Measurements from ENCODE around the gene NOX5. TPM values are rescaled to one million over a fixed set of nuclear protein-coding genes. Genes with fewer than 3 reads are reported as not detected.

NOX5 gene
- total and polyA plus RNA-seq, 2 of the 13 experiments (the other 11 are each of a cell fraction or from before 2014, with no cell fraction given), result not detected

DNA sequence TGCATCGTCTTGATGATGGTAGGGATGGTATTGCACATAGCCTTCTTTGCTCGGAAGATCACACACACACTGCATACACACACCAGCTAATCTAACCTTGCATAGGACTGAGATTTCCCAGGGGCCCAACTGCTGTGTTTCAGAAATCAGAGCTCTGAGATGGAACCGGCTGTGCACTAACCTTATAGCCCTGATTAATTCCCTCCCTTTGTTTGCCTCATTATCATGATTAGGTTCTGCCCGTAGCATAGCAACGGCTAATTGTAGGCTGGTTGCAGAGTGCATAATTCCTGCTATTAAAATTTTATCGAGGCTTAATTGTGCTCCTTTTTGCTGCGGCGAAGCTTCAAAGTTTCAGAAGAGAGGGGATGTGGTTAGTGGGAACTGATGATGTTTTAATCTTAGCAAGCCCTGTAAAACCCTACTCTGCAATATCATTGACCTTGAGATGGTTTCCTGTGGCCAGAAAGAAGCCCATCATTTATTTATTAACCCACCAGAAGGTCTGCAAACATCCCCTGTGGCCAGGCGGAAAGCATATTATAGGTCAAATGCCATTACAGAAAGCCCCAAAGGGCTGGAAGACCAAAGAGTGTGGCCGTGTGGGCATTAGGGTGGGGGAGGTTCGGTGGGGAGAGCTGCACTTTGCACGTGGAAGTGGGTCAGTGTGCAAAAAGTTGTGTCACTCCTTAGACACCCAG lies 89.7 kb downstream of the NOX5 start:
- H3K27me3 ChIP-seq (ENCODE audit: control insufficient read depth in 1 of 2, insufficient read depth in 2 of 2, low read length in 2 of 2), result peaks cover 0 to 18% of the 10 kb centered on the region in 2 experiments; a peak in 2 of 5 replicates
- H3K9me3 ChIP-seq (ENCODE audit: low read length), result no peaks in the 10 kb centered on the region
- H3K4me1 ChIP-seq (ENCODE audit: insufficient read depth, low read length), result peaks cover 22% of the 10 kb centered on the region
- intact Hi-C loops (cut with micrococcal nuclease; ENCODE audit: unreplicated experiment) (no loop called here), in situ Hi-C loops (cut with HindIII; ENCODE audit: extremely low pct_ligation_motif_present, low pct_unique_long_range_greater_than_20kb) (no loop called here)
- no peaks in the 10 kb centered on the region for H3K79me2 ChIP-seq (ENCODE audit: insufficient read depth, low read length)
- H2AFZ ChIP-seq (ENCODE audit: low read length), result no peak overlapping the region
- CTCF ChIA-PET (ENCODE audit: low intra/inter-chr PET ratio, low total read pairs), result no interaction called here
- no peaks in the 10 kb centered on the region for H4K20me1 ChIP-seq (ENCODE audit: insufficient read depth, low read length)
- POLR2A ChIA-PET, result no interaction called here
- WGBS (ENCODE audit: low lambda C conversion rate), result 40% methylated on average over 10 of the region's 12 CpGs
- no TSS peak for BruUV-seq (replicated peaks)
- no peak overlapping the region for H3K27ac ChIP-seq (ENCODE audit: extremely low read length, insufficient read depth, low read length)
- DNase-seq (ENCODE audit: low spot score), result peak; percentile 20
- H3K4me2 ChIP-seq (ENCODE audit: low read depth, low read length), result peak overlapping the region; percentile 49
- no peak overlapping the region for H3K4me3 ChIP-seq (replicated peaks in 1 of 3; ENCODE audit: insufficient read depth in 1 of 3, low read depth in 2 of 3, low read length in 3 of 3)
- no peak overlapping the region for H3K9ac ChIP-seq (ENCODE audit: insufficient read depth, low read depth, low read length)
- ATAC-seq, result peak; percentile 59; the same call in 2 of the 3 replicates
- FAIRE-seq, result no peak
- no peaks in the 10 kb centered on the region for H3K36me3 ChIP-seq (replicated peaks in 1 of 2; ENCODE audit: control insufficient read depth in 1 of 2, insufficient read depth in 2 of 2, low read length in 2 of 2)
- no peak for TF ChIP-seq CHCHD3 (CRISPR knock-in tag; IDR thresholded peaks at IDR 0.05)
- peak; percentile 64 for TF ChIP-seq SALL1 (CRISPR knock-in tag; IDR thresholded peaks at IDR 0.05)
- TF ChIP-seq, protein P1, sequence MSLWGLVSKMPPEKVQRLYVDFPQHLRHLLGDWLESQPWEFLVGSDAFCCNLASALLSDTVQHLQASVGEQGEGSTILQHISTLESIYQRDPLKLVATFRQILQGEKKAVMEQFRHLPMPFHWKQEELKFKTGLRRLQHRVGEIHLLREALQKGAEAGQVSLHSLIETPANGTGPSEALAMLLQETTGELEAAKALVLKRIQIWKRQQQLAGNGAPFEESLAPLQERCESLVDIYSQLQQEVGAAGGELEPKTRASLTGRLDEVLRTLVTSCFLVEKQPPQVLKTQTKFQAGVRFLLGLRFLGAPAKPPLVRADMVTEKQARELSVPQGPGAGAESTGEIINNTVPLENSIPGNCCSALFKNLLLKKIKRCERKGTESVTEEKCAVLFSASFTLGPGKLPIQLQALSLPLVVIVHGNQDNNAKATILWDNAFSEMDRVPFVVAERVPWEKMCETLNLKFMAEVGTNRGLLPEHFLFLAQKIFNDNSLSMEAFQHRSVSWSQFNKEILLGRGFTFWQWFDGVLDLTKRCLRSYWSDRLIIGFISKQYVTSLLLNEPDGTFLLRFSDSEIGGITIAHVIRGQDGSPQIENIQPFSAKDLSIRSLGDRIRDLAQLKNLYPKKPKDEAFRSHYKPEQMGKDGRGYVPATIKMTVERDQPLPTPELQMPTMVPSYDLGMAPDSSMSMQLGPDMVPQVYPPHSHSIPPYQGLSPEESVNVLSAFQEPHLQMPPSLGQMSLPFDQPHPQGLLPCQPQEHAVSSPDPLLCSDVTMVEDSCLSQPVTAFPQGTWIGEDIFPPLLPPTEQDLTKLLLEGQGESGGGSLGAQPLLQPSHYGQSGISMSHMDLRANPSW (CRISPR knock-in tag; IDR thresholded peaks at IDR 0.05; ENCODE audit: borderline replicate concordance), result no peak
- no peak for TF ChIP-seq TCF7 (IDR thresholded peaks at IDR 0.05; ENCODE audit: low read depth)
- no peak for TF ChIP-seq ZNF557 (CRISPR knock-in tag; IDR thresholded peaks at IDR 0.05)
- TF ChIP-seq ZNF431 (CRISPR knock-in tag; IDR thresholded peaks at IDR 0.05; ENCODE audit: borderline replicate concordance, low read depth), result 0 out of 2 replicates have a peak, but pooled peaks have one; percentile 34
- TF ChIP-seq ZNF7 (CRISPR knock-in tag; IDR thresholded peaks at IDR 0.05), result no peak
- 0 out of 2 replicates have a peak, but pooled peaks have one; percentile 20 for TF ChIP-seq NR2F6 (IDR thresholded peaks at IDR 0.05)
- no peak for TF ChIP-seq NR2F6 (CRISPR knock-in tag; IDR thresholded peaks at IDR 0.05)
- no peak for TF ChIP-seq MEIS1 (CRISPR knock-in tag; IDR thresholded peaks at IDR 0.05; ENCODE audit: borderline replicate concordance)
- TF ChIP-seq ELF4 (CRISPR knock-in tag; IDR thresholded peaks at IDR 0.05; ENCODE audit: borderline replicate concordance), result no peak
- 0 out of 2 replicates have a peak, but pooled peaks have one; percentile 33 for TF ChIP-seq ZNF891 (CRISPR knock-in tag; IDR thresholded peaks at IDR 0.05)
- TF ChIP-seq, protein P2, sequence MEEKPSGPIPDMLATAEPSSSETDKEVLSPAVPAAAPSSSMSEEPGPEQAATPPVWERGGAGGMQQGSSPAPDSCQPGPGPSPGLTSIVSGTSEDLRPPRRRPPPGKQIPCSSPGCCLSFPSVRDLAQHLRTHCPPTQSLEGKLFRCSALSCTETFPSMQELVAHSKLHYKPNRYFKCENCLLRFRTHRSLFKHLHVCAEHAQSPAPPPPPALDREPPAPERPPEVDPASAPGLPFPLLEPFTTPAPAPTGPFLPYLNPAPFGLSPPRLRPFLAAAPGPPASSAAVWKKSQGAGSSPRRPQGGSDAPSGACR (CRISPR knock-in tag; IDR thresholded peaks at IDR 0.05), result no peak
- no peak for TF ChIP-seq CEBPB (IDR thresholded peaks at IDR 0.05; ENCODE audit: borderline replicate concordance, low read depth, low read length)
- no peak for TF ChIP-seq REPIN1 (CRISPR knock-in tag; IDR thresholded peaks at IDR 0.05; ENCODE audit: borderline replicate concordance, low read depth)
- TF ChIP-seq, protein P3, sequence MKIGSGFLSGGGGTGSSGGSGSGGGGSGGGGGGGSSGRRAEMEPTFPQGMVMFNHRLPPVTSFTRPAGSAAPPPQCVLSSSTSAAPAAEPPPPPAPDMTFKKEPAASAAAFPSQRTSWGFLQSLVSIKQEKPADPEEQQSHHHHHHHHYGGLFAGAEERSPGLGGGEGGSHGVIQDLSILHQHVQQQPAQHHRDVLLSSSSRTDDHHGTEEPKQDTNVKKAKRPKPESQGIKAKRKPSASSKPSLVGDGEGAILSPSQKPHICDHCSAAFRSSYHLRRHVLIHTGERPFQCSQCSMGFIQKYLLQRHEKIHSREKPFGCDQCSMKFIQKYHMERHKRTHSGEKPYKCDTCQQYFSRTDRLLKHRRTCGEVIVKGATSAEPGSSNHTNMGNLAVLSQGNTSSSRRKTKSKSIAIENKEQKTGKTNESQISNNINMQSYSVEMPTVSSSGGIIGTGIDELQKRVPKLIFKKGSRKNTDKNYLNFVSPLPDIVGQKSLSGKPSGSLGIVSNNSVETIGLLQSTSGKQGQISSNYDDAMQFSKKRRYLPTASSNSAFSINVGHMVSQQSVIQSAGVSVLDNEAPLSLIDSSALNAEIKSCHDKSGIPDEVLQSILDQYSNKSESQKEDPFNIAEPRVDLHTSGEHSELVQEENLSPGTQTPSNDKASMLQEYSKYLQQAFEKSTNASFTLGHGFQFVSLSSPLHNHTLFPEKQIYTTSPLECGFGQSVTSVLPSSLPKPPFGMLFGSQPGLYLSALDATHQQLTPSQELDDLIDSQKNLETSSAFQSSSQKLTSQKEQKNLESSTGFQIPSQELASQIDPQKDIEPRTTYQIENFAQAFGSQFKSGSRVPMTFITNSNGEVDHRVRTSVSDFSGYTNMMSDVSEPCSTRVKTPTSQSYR (CRISPR knock-in tag; IDR thresholded peaks at IDR 0.05; ENCODE audit: borderline replicate concordance), result peak; percentile 64; the same call in 1 of the 2 replicates
- TF ChIP-seq, protein P4, sequence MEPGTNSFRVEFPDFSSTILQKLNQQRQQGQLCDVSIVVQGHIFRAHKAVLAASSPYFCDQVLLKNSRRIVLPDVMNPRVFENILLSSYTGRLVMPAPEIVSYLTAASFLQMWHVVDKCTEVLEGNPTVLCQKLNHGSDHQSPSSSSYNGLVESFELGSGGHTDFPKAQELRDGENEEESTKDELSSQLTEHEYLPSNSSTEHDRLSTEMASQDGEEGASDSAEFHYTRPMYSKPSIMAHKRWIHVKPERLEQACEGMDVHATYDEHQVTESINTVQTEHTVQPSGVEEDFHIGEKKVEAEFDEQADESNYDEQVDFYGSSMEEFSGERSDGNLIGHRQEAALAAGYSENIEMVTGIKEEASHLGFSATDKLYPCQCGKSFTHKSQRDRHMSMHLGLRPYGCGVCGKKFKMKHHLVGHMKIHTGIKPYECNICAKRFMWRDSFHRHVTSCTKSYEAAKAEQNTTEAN (CRISPR knock-in tag; conservative IDR thresholded peaks at IDR 0.05), result peak; percentile 83
